Caco-2 (cell line): Measurements from ENCODE around the gene NECTIN1. TPM values are rescaled to one million over a fixed set of nuclear protein-coding genes. Genes with fewer than 3 reads are reported as not detected.

Source experiments
- BruUV-seq: library from RNA; stranded (reverse); fragments of 400-500 nt; replicated peaks from 2 replicates; lab custom pipeline; 2021; lab: Mats Ljungman, UMichigan
- CTCF ChIA-PET: fragments of 300-600 bp; sonication (Branson Sonifier 250); formaldehyde crosslinking; loops from one replicate; lab custom pipeline; 2022; ENCODE audit warnings: antibody characterized with exemption; lab: Charles Lee
- POLR2A ChIA-PET: fragments of 300-600 bp; sonication (Branson Sonifier 250); formaldehyde crosslinking; loops from one replicate; lab custom pipeline; 2022; ENCODE audit warnings: antibody characterized with exemption; lab: Charles Lee
- DNase-seq, 2 experiments: peaks; one replicate each; pipeline versions ENCODE4 v3.0.0 to v3.0.0-alpha.2; 2020 to 2022
- H3K27me3 ChIP-seq: replicated peaks from 2 replicates; pipeline ENCODE4 v1.6.0; 2011; ENCODE audit warnings: low read length; ENCODE audit not compliant: control insufficient read depth, insufficient read depth
- H3K36me3 ChIP-seq: 2 replicates; pipeline ENCODE4 v1.5.1; 2011; ENCODE audit warnings: low read length; ENCODE audit not compliant: control insufficient read depth, insufficient read depth
- H3K4me1 ChIP-seq: fragments of 250-450 bp; sonication (Bioruptor Pico); 2 replicates; pipeline ENCODE4 v1.5.1; 2020; ENCODE audit warnings: mild to moderate bottlenecking
- H3K4me3 ChIP-seq: 2 replicates; pipeline ENCODE4 v1.5.1; 2011; ENCODE audit warnings: low read depth, mild to moderate bottlenecking, control low read depth, low read length
- H3K9me3 ChIP-seq: fragments of 250-450 bp; sonication (Bioruptor Pico); 2 replicates; pipeline ENCODE4 v1.5.1; 2020; ENCODE audit warnings: mild to moderate bottlenecking, moderate library complexity
- H3K27ac Mint-ChIP-seq: one replicate; pipeline ENCODE4 v1.8.0; 2022; ENCODE audit warnings: mixed read lengths; ENCODE audit not compliant: unreplicated experiment
- H3K27me3 Mint-ChIP-seq: one replicate; pipeline ENCODE4 v1.8.0; 2022; ENCODE audit warnings: mixed read lengths; ENCODE audit not compliant: insufficient read depth, unreplicated experiment
- H3K36me3 Mint-ChIP-seq: one replicate; pipeline ENCODE4 v1.8.0; 2022; ENCODE audit warnings: mild to moderate bottlenecking, mixed read lengths; ENCODE audit not compliant: insufficient read depth, unreplicated experiment
- H3K4me1 Mint-ChIP-seq: one replicate; pipeline ENCODE4 v1.8.0; 2022; ENCODE audit warnings: low read depth, mixed read lengths; ENCODE audit not compliant: unreplicated experiment
- H3K4me3 Mint-ChIP-seq: one replicate; pipeline ENCODE4 v1.8.0; 2022; ENCODE audit warnings: mild to moderate bottlenecking, moderate library complexity, mixed read lengths; ENCODE audit not compliant: unreplicated experiment
- H3K9me3 Mint-ChIP-seq: one replicate; pipeline ENCODE4 v1.8.0; 2022; ENCODE audit warnings: mixed read lengths; ENCODE audit not compliant: unreplicated experiment
- CTCF ChIP-seq, 2 experiments: fragments of 200-600 bp in 1 of 2; IDR thresholded peaks; 1 replicate in 1 of 2; 2 replicates in 1 of 2; pipeline versions ENCODE4 v1.5.1 to v1.8.0; 2011 to 2022; ENCODE audit warnings: antibody characterized with exemption in 1 of 2, control low read depth in 1 of 2, inconsistent platforms in 1 of 2, low read depth in 1 of 2, low read length in 1 of 2, mild to moderate bottlenecking in 1 of 2, moderate library complexity in 1 of 2; ENCODE audit not compliant: insufficient read depth in 1 of 2, severe bottlenecking in 1 of 2, unreplicated experiment in 1 of 2
- intact Hi-C: fragments of 100-400 bp; cut with micrococcal nuclease; formaldehyde crosslinking; loops from one replicate; pipeline ENCODE4 v1.10.0; 2022; ENCODE audit not compliant: unreplicated experiment
- total RNA-seq: library from RNA; stranded (reverse); gene quantifications from 2 replicates; pipeline ENCODE4 v1.2.3, GENCODE V29; 2022

Gene NECTIN1
- total RNA-seq, 1 experiment from 2014 or later: 60.1 TPM

DNA sequence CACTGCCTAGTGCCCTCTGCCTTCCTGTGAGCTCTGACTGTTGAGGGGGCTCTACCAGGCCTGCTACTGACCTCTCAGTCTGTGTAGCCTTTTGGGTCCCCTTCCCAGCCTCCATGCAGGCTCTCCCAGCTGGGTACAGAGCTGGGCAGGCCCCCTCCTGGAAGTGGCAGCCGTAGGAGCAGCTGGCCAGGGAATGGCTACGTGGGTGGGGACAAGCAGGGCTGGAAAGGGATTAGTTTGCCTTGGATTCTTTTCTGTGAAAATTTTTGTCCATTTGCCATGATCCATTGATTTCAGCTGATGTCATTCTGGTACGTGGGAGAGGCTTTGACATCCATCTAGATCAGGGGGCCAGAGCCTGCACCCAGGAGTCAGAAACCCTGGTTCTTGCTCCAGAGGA lies 23.9 kb upstream of the NECTIN1 start:
- ChIA-PET POLR2A (no interaction called here), CTCF (no interaction called here)
- no peak overlapping the region for H3K27ac Mint-ChIP-seq
- no peak for DNase-seq
- Histone ChIP-seq H3K27me3 (peaks cover 1% of the 10 kb centered on the region; the same call in 1 of the 2 replicates), H3K4me1 (no peaks in the 10 kb centered on the region), H3K9me3 (no peaks in the 10 kb centered on the region), H3K36me3 (no peaks in the 10 kb centered on the region), H3K4me3 (no peak overlapping the region)
- no peak overlapping the region for H3K4me3 Mint-ChIP-seq
- intact Hi-C loops: no loop called here
- BruUV-seq: no TSS peak
- H3K36me3 Mint-ChIP-seq: no peaks in the 10 kb centered on the region
- TF ChIP-seq CTCF (IDR thresholded peaks at IDR 0.05; ENCODE audit: insufficient read depth in 1 of 2, low read depth in 1 of 2, low read length in 1 of 2, severe bottlenecking in 1 of 2, unreplicated experiment in 1 of 2): no peak
- H3K4me1 Mint-ChIP-seq: no peaks in the 10 kb centered on the region
- H3K9me3 Mint-ChIP-seq: no peaks in the 10 kb centered on the region
- H3K27me3 Mint-ChIP-seq: peaks cover 3% of the 10 kb centered on the region

- H3K36me3 ChIP-seq: no peaks in the 10 kb centered on the region
- no peak overlapping the region for H3K4me3 ChIP-seq
- no peak overlapping the region for H3K27ac Mint-ChIP-seq
- ChIA-PET CTCF (no interaction called here), POLR2A (no interaction called here)
- H3K4me1 ChIP-seq: no peaks in the 10 kb centered on the region
- no peaks in the 10 kb centered on the region for H3K36me3 Mint-ChIP-seq
- H3K4me1 Mint-ChIP-seq: no peaks in the 10 kb centered on the region
- TF ChIP-seq CTCF (IDR thresholded peaks at IDR 0.05; ENCODE audit: insufficient read depth in 1 of 2, low read depth in 1 of 2, low read length in 1 of 2, severe bottlenecking in 1 of 2, unreplicated experiment in 1 of 2): no peak
- intact Hi-C loops: no loop called here
- peaks cover 1% of the 10 kb centered on the region; the same call in 1 of the 2 replicates for H3K27me3 ChIP-seq
- BruUV-seq: no TSS peak
- H3K9me3 ChIP-seq: no peaks in the 10 kb centered on the region
- peak in 1 of 2 experiments; percentile 20 for DNase-seq
- peaks cover 3% of the 10 kb centered on the region for H3K27me3 Mint-ChIP-seq
- no peak overlapping the region for H3K4me3 Mint-ChIP-seq
- no peaks in the 10 kb centered on the region for H3K9me3 Mint-ChIP-seq
Measured at GRCh38 chr11:119752345-119752871, 23.4 kb upstream of the NECTIN1 start.

- peaks cover 3% of the 10 kb centered on the region for H3K27me3 Mint-ChIP-seq
- H3K27ac Mint-ChIP-seq: no peak overlapping the region
- CTCF ChIA-PET: no interaction called here
- no peaks in the 10 kb centered on the region for H3K36me3 Mint-ChIP-seq
- H3K27me3 ChIP-seq: peaks cover 1% of the 10 kb centered on the region; the same call in 1 of the 2 replicates
- H3K4me1 ChIP-seq: no peaks in the 10 kb centered on the region
- no peaks in the 10 kb centered on the region for H3K36me3 ChIP-seq
- TF ChIP-seq CTCF (IDR thresholded peaks at IDR 0.05; ENCODE audit: insufficient read depth in 1 of 2, low read depth in 1 of 2, low read length in 1 of 2, severe bottlenecking in 1 of 2, unreplicated experiment in 1 of 2): no peak
- H3K4me1 Mint-ChIP-seq: no peaks in the 10 kb centered on the region
- intact Hi-C loops: no loop called here
- no peak overlapping the region for H3K4me3 Mint-ChIP-seq
- POLR2A ChIA-PET: interaction anchor here (0.5 kb wide), 1 partner anchor 277 kb away, joined by 3 read pairs; no protein-coding TSS in a partner anchor
- DNase-seq: peak in 1 of 2 experiments; percentile 26
- no peak overlapping the region for H3K4me3 ChIP-seq
- no peaks in the 10 kb centered on the region for H3K9me3 ChIP-seq
- BruUV-seq: no TSS peak
- H3K9me3 Mint-ChIP-seq: no peaks in the 10 kb centered on the region
Measured at GRCh38 chr11:119750056-119750455, 21.1 kb upstream of the NECTIN1 start.
